Mesenchymal stem cell (in vitro differentiated cells and primary cell): Measurements from ENCODE around the gene DAB1.

Source experiments
- DNase-seq: peaks from one replicate; pipeline ENCODE4 v3.0.0-alpha.2; 2013
- H2AFZ ChIP-seq: one replicate; pipeline ENCODE4 v1.6.1; 2013; ENCODE audit warnings: low read depth, mild to moderate bottlenecking, control low read depth, inconsistent platforms, low read length, moderate library complexity
- H2AK5ac ChIP-seq: 2 replicates; pipeline ENCODE4 v1.6.1; 2013; ENCODE audit warnings: low read length, moderate library complexity, mild to moderate bottlenecking, inconsistent platforms; ENCODE audit not compliant: severe bottlenecking
- H2BK120ac ChIP-seq: one replicate; pipeline ENCODE4 v1.6.1; 2013; ENCODE audit warnings: low read depth, mild to moderate bottlenecking, inconsistent platforms, low read length, moderate library complexity
- H2BK12ac ChIP-seq, 2 experiments: one replicate each; pipeline ENCODE4 v1.6.1; 2013; ENCODE audit warnings: inconsistent platforms in 2 of 2, low read length in 2 of 2, mild to moderate bottlenecking in 2 of 2, moderate library complexity in 2 of 2, control low read depth in 1 of 2
- H2BK15ac ChIP-seq: one replicate; pipeline ENCODE4 v1.6.1; 2013; ENCODE audit warnings: mild to moderate bottlenecking, low read depth, inconsistent platforms; ENCODE audit not compliant: poor library complexity, severe bottlenecking
- H2BK5ac ChIP-seq: 2 replicates; pipeline ENCODE4 v1.6.1; 2013; ENCODE audit warnings: low read depth, mild to moderate bottlenecking, low read length, control low read depth, inconsistent platforms; ENCODE audit not compliant: poor library complexity, severe bottlenecking
- H3K14ac ChIP-seq, 2 experiments: one replicate each; pipeline ENCODE4 v1.6.1; 2013; ENCODE audit warnings: inconsistent platforms in 2 of 2, low read length in 2 of 2, control low read depth in 1 of 2, mild to moderate bottlenecking in 1 of 2, moderate library complexity in 1 of 2
- H3K18ac ChIP-seq, 2 experiments: one replicate each; pipeline ENCODE4 v1.6.1; 2013; ENCODE audit warnings: inconsistent platforms in 2 of 2, low read length in 2 of 2, control low read depth in 1 of 2, low read depth in 1 of 2, mild to moderate bottlenecking in 1 of 2
- H3K23ac ChIP-seq, 2 experiments: one replicate each; pipeline ENCODE4 v1.6.1; 2013; ENCODE audit warnings: inconsistent platforms in 2 of 2, low read length in 2 of 2, mild to moderate bottlenecking in 2 of 2, moderate library complexity in 2 of 2, control low read depth in 1 of 2
- H3K27ac ChIP-seq: 2 replicates; pipeline ENCODE4 v1.5.1; 2013; ENCODE audit warnings: mild to moderate bottlenecking, moderate library complexity, low read length, control low read depth, inconsistent platforms; ENCODE audit not compliant: poor library complexity, severe bottlenecking
- H3K27me3 ChIP-seq, 2 experiments: 2 replicates each; pipeline versions ENCODE4 v1.6.1 to v1.7.0; 2013; ENCODE audit warnings: low read length in 2 of 2, mild to moderate bottlenecking in 2 of 2, moderate library complexity in 2 of 2, control low read depth in 1 of 2, inconsistent platforms in 1 of 2; ENCODE audit not compliant: control insufficient read depth in 1 of 2, insufficient read depth in 1 of 2
- H3K36me3 ChIP-seq, 2 experiments: 2 replicates each; pipeline versions ENCODE4 v1.6.1 to v1.7.0; 2013; ENCODE audit warnings: low read length in 2 of 2, control low read depth in 1 of 2, inconsistent platforms in 1 of 2, low read depth in 1 of 2, mild to moderate bottlenecking in 1 of 2; ENCODE audit not compliant: insufficient read depth in 2 of 2, control insufficient read depth in 1 of 2
- H3K4ac ChIP-seq, 2 experiments: one replicate each; pipeline ENCODE4 v1.6.1; 2013; ENCODE audit warnings: inconsistent platforms in 2 of 2, low read length in 2 of 2, mild to moderate bottlenecking in 2 of 2, moderate library complexity in 2 of 2, control low read depth in 1 of 2, low read depth in 1 of 2
- H3K4me1 ChIP-seq: 2 replicates; pipeline ENCODE4 v1.6.1; 2013; ENCODE audit warnings: low read depth, low read length, control low read depth; ENCODE audit not compliant: control insufficient read depth, insufficient read depth
- H3K4me2 ChIP-seq: 2 replicates; pipeline ENCODE4 v1.6.1; 2013; ENCODE audit warnings: low read length, mild to moderate bottlenecking, inconsistent platforms; ENCODE audit not compliant: poor library complexity, severe bottlenecking
- H3K4me3 ChIP-seq, 2 experiments: 2 replicates each; pipeline versions ENCODE4 v1.5.1 to v1.7.0; 2013; ENCODE audit warnings: low read length in 2 of 2, mild to moderate bottlenecking in 2 of 2, control low read depth in 1 of 2, low read depth in 1 of 2; ENCODE audit not compliant: insufficient read depth in 1 of 2
- H3K79me1 ChIP-seq: replicated peaks from 2 replicates; pipeline ENCODE4 v1.6.1; 2013; ENCODE audit warnings: mild to moderate bottlenecking, control low read depth, low read length, inconsistent platforms; ENCODE audit not compliant: poor library complexity, severe bottlenecking
- H3K9ac ChIP-seq: 2 replicates; pipeline ENCODE4 v1.7.0; 2013; ENCODE audit warnings: mild to moderate bottlenecking, low read length, moderate library complexity
- H3K9me3 ChIP-seq: 2 replicates; pipeline ENCODE4 v1.7.0; 2013; ENCODE audit warnings: mild to moderate bottlenecking, low read length; ENCODE audit not compliant: control insufficient read depth
- H4K8ac ChIP-seq: one replicate; pipeline ENCODE4 v1.6.1; 2013; ENCODE audit warnings: inconsistent platforms, mild to moderate bottlenecking, low read length, moderate library complexity
- H4K91ac ChIP-seq: one replicate; pipeline ENCODE4 v1.6.1; 2013; ENCODE audit warnings: mild to moderate bottlenecking, low read length, inconsistent platforms
- WGBS: methylation state at CpG from one replicate; pipeline ENCODE4 v1.1.7; 2013; ENCODE audit warnings: mixed read lengths; 5-methylcytosine and 5-hydroxymethylcytosine counted together

DAB1 gene

DNA sequence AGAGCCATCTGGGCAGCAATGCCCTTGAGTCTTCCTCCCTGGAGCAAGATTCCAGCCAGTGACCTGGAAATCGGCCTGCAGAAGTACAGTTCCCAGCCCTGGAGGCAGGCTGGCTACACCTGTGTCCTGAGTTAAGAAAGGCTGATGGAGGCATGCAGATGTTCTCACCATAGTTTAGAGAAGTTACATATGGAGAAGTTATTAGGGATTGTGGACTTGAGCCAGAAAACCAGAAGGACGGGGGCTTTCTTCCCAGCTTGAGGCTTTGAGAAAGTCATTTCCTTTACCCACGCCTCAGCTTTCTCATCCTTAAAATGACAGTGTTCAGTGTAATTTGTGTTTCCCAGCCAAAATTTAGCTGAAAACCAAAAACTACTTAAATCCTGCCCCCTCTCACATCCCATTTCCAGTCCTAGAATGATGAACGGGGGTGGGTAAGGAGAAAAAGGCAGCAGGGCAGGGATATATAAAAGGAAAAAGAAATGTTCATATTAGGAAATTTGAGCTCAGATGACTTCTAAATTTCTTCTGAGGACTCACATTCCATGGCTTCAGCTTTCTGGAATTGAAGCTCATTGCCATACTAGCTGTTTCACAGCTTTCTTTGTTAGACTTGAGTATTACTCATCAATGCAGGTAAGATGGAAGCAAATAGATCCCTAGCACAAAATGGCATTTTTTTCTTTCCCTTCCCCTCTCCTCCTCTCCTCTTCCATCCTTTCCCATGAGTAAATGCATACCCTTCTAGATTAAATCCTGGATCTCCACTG is 443.7 kb downstream of the DAB1 start:
- Histone ChIP-seq H3K23ac (no peak overlapping the region), H4K91ac (no peak overlapping the region), H3K4me1 (no peaks in the 10 kb centered on the region), H3K4me3 (no peak overlapping the region), H3K4ac (no peak overlapping the region), H4K8ac (no peak overlapping the region), H3K9me3 (no peaks in the 10 kb centered on the region), H3K4me2 (no peak overlapping the region), H2AFZ (no peak overlapping the region), H3K14ac (no peak overlapping the region), H3K18ac (no peak overlapping the region), H3K79me1 (no peaks in the 10 kb centered on the region), H3K27ac (no peak overlapping the region), H2BK12ac (no peak overlapping the region), H3K36me3 (no peaks in the 10 kb centered on the region), H3K9ac (no peak overlapping the region), H2BK120ac (no peak overlapping the region), H2BK15ac (no peak overlapping the region), H2BK5ac (no peak overlapping the region), H2AK5ac (no peak overlapping the region), H3K27me3 (peaks cover 0 to 3% of the 10 kb centered on the region in 2 experiments)
- WGBS, result 79% methylated on average over 3 of the region's 4 CpGs
- DNase-seq, result no peak

DNA sequence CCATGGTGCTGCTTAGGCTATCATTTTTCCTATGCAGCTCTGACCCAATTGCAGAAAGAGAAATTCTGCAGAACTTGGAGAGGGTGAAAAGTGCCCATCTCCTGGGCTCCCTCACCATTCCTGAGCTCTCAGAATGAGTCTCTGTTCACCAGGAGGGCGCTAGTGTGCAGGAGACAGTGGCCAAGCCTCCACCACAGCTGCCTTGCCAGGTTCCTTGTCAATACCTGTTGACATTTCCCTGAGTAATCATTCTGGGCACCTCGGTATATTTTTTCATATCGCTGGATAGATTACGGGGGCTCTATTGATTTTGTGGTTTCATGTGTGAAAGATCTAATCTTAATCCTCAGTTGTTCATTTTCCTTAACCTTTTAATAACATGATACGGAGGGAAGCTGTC is 445.0 kb downstream of the DAB1 start:
- H3K79me1 ChIP-seq, result no peaks in the 10 kb centered on the region
- H2AK5ac ChIP-seq, result no peak overlapping the region
- no peak overlapping the region for H3K4me3 ChIP-seq
- H3K23ac ChIP-seq, result no peak overlapping the region
- H2BK12ac ChIP-seq, result no peak overlapping the region
- no peak for DNase-seq
- 57% methylated on average over 1 of the region's 5 CpGs for WGBS
- no peak overlapping the region for H3K18ac ChIP-seq
- no peak overlapping the region for H4K8ac ChIP-seq
- no peak overlapping the region for H3K27ac ChIP-seq
- H3K9me3 ChIP-seq, result no peaks in the 10 kb centered on the region
- no peaks in the 10 kb centered on the region for H3K36me3 ChIP-seq
- H2BK15ac ChIP-seq, result no peak overlapping the region
- H3K4ac ChIP-seq, result no peak overlapping the region
- H3K14ac ChIP-seq, result no peak overlapping the region
- H2BK120ac ChIP-seq, result no peak overlapping the region
- no peak overlapping the region for H4K91ac ChIP-seq
- peaks cover 0 to 3% of the 10 kb centered on the region in 2 experiments for H3K27me3 ChIP-seq
- no peak overlapping the region for H2AFZ ChIP-seq
- no peak overlapping the region for H2BK5ac ChIP-seq
- no peak overlapping the region for H3K9ac ChIP-seq
- no peaks in the 10 kb centered on the region for H3K4me1 ChIP-seq
- no peak overlapping the region for H3K4me2 ChIP-seq

DNA sequence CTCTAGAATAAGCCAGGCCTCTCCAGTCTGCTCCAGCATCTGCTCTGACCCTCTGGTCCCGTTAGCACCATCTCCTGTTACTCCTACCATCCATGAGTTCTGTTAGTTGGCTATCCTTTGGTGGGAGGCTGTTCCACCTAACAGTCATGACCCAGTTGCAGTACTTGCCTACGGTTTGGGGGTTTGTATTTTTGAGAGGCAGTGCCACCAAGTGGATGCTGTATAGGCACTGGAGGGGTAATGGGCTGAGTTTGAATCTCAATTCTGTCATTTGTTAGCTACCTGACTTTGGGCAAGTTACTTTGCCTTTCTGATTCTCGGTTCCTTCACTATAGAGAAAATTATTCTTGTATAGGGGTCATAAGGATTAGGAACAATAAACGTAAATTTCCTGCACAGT is 445.9 kb downstream of the DAB1 start:
- no peak overlapping the region for H3K27ac ChIP-seq
- no peak overlapping the region for H4K8ac ChIP-seq
- H2BK120ac ChIP-seq, result no peak overlapping the region
- H4K91ac ChIP-seq, result no peak overlapping the region
- no peak overlapping the region for H3K4me3 ChIP-seq
- H3K23ac ChIP-seq, result no peak overlapping the region
- H3K14ac ChIP-seq, result no peak overlapping the region
- WGBS, result 63% methylated on average over 1 of the region's 4 CpGs
- no peak overlapping the region for H3K9ac ChIP-seq
- H2AK5ac ChIP-seq, result no peak overlapping the region
- H3K4me2 ChIP-seq, result no peak overlapping the region
- H3K36me3 ChIP-seq, result no peaks in the 10 kb centered on the region
- H3K9me3 ChIP-seq, result no peaks in the 10 kb centered on the region
- no peak overlapping the region for H3K18ac ChIP-seq
- no peak overlapping the region for H2BK5ac ChIP-seq
- H2BK12ac ChIP-seq, result no peak overlapping the region
- no peak overlapping the region for H2AFZ ChIP-seq
- H3K4ac ChIP-seq, result no peak overlapping the region
- H3K4me1 ChIP-seq, result no peaks in the 10 kb centered on the region
- DNase-seq, result no peak
- H3K79me1 ChIP-seq, result no peaks in the 10 kb centered on the region
- H2BK15ac ChIP-seq, result no peak overlapping the region
- peaks cover 0 to 3% of the 10 kb centered on the region in 2 experiments for H3K27me3 ChIP-seq

DNA sequence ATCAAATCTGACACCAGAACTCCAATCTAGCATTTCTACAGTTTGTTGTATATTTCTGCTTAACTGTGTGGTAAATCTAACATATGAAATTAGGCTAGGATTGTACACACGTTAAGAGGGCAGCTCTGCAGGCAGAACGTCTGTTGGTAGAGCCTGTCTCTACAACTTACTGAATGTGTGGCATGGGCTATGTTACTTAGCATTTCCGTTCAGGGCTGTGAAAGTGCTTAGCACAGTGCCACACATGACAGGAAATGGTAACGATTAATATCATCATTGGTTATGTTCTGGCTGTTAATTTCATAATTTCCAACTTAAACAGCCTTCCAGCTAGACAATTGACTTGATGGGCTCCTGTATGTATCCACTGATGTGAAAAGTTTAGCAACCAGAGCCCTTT is 448.4 kb downstream of the DAB1 start:
- Histone ChIP-seq H3K18ac (no peak overlapping the region), H2BK120ac (no peak overlapping the region), H3K27me3 (peaks cover 0 to 3% of the 10 kb centered on the region in 2 experiments), H2BK15ac (no peak overlapping the region), H3K4me3 (no peak overlapping the region), H3K4me1 (no peaks in the 10 kb centered on the region), H3K23ac (no peak overlapping the region), H2BK5ac (no peak overlapping the region), H3K79me1 (no peaks in the 10 kb centered on the region), H3K27ac (no peak overlapping the region), H3K36me3 (no peaks in the 10 kb centered on the region), H4K8ac (no peak overlapping the region), H3K9ac (no peak overlapping the region), H3K14ac (no peak overlapping the region), H4K91ac (no peak overlapping the region), H3K4ac (no peak overlapping the region), H3K9me3 (no peaks in the 10 kb centered on the region), H2BK12ac (no peak overlapping the region), H3K4me2 (no peak overlapping the region), H2AK5ac (no peak overlapping the region), H2AFZ (no peak overlapping the region)
- DNase-seq, result no peak
- whole genome bisulfite sequencing, result 71% methylated on average over 2 of the region's 4 CpGs
